ENCODE measurements around the gene RASL10A. TPM values are rescaled to one million over a fixed set of nuclear protein-coding genes. Genes with fewer than 3 reads are reported as not detected.
"Not testable (repeated sequence)": the region's sequence is repeated elsewhere in the genome, so short reads cannot be mapped to it uniquely, and the experiment has no call there.

RASL10A gene
- polyA plus RNA-seq = 1 to 10 TPM in 1 of 2 donors, under 1 TPM in 1; 0.48 to 1.0 TPM

GRCh38 chr22:29315286-29316140, at the start of gene RASL10A:
RASL10A (minus strand) TSS chr22:29315697; CDS start chr22:29315246, 451 bp downstream.
- peak within 1 kb of the TSS; percentile 22 to 46 for H3K4me3 ChIP-seq (ENCODE audit: low read depth in 1 of 2, low read length in 2 of 2)
- H3K27me3 ChIP-seq (ENCODE audit: control insufficient read depth in 1 of 2, insufficient read depth in 2 of 2, low read length in 2 of 2) = peaks cover 0 to 20% of the 10 kb centered on the region in 2 donors
- H3K36me3 ChIP-seq (ENCODE audit: control insufficient read depth in 2 of 2, insufficient read depth in 2 of 2, low read length in 1 of 2) = no peaks in the 10 kb centered on the region
- H3K4me1 ChIP-seq (ENCODE audit: control insufficient read depth in 2 of 2, insufficient read depth in 2 of 2, low read length in 1 of 2) = peaks cover 13 to 34% of the 10 kb centered on the region in 2 donors
- WGBS, 2 donors = 6% methylated on average over 83 to 103 of the region's 103 CpGs
- H3K27ac ChIP-seq (ENCODE audit: low read depth in 2 of 2, low read length in 1 of 2) = no peak within 1 kb of the TSS
- H3K9me3 ChIP-seq (ENCODE audit: control insufficient read depth in 2 of 2, insufficient read depth in 1 of 2, low read depth in 1 of 2, low read length in 1 of 2) = no peaks in the 10 kb centered on the region

- peaks cover 19 to 35% of the 10 kb centered on the region in 2 donors for H3K36me3 ChIP-seq (ENCODE audit: control insufficient read depth in 2 of 2, insufficient read depth in 2 of 2, low read length in 1 of 2)
- H3K27ac ChIP-seq (ENCODE audit: low read depth in 2 of 2, low read length in 1 of 2) = no peak overlapping the region
- H3K4me1 ChIP-seq (ENCODE audit: control insufficient read depth in 2 of 2, insufficient read depth in 2 of 2, low read length in 1 of 2) = no peaks in the 10 kb centered on the region
- no peak overlapping the region for H3K4me3 ChIP-seq (ENCODE audit: low read depth in 1 of 2, low read length in 2 of 2)
- no peaks in the 10 kb centered on the region for H3K9me3 ChIP-seq (ENCODE audit: control insufficient read depth in 2 of 2, insufficient read depth in 1 of 2, low read depth in 1 of 2, low read length in 1 of 2)
- 35 to 37% methylated on average over 9 of the region's 9 CpGs for WGBS, 2 donors
- no peaks in the 10 kb centered on the region for H3K27me3 ChIP-seq (ENCODE audit: control insufficient read depth in 1 of 2, insufficient read depth in 2 of 2, low read length in 2 of 2)
Observed at GRCh38 chr22:29359469-29359868, 44.0 kb upstream of the RASL10A start.

- H3K4me3 ChIP-seq (ENCODE audit: low read depth in 1 of 2, low read length in 2 of 2); H3K9me3 ChIP-seq (ENCODE audit: control insufficient read depth in 2 of 2, insufficient read depth in 1 of 2, low read depth in 1 of 2, low read length in 1 of 2); H3K4me1 ChIP-seq (ENCODE audit: control insufficient read depth in 2 of 2, insufficient read depth in 2 of 2, low read length in 1 of 2); H3K27ac ChIP-seq (ENCODE audit: low read depth in 2 of 2, low read length in 1 of 2); H3K27me3 ChIP-seq (ENCODE audit: control insufficient read depth in 1 of 2, insufficient read depth in 2 of 2, low read length in 2 of 2): not testable (repeated sequence)
- peaks cover 30 to 50% of the 10 kb centered on the region in 2 donors for H3K36me3 ChIP-seq (ENCODE audit: control insufficient read depth in 2 of 2, insufficient read depth in 2 of 2, low read length in 1 of 2)
- WGBS, 2 donors = 95% methylated on average over 12 of the region's 12 CpGs
Observed at GRCh38 chr22:29357193-29357890, 41.8 kb upstream of the RASL10A start.

GRCh38 chr22:29353860-29354259, 38.4 kb upstream of the RASL10A start:
- Histone ChIP-seq H3K27ac (ENCODE audit: low read depth in 2 of 2, low read length in 1 of 2) (no peak overlapping the region), H3K36me3 (ENCODE audit: control insufficient read depth in 2 of 2, insufficient read depth in 2 of 2, low read length in 1 of 2) (peaks cover 28 to 76% of the 10 kb centered on the region in 2 donors), H3K27me3 (ENCODE audit: control insufficient read depth in 1 of 2, insufficient read depth in 2 of 2, low read length in 2 of 2) (no peaks in the 10 kb centered on the region), H3K4me3 (ENCODE audit: low read depth in 1 of 2, low read length in 2 of 2) (no peak overlapping the region), H3K4me1 (ENCODE audit: control insufficient read depth in 2 of 2, insufficient read depth in 2 of 2, low read length in 1 of 2) (no peaks in the 10 kb centered on the region), H3K9me3 (ENCODE audit: control insufficient read depth in 2 of 2, insufficient read depth in 1 of 2, low read depth in 1 of 2, low read length in 1 of 2) (peaks cover 0 to 2% of the 10 kb centered on the region in 2 donors)
- 94% methylated on average over 8 of the region's 8 CpGs for WGBS, 2 donors

- WGBS, 2 donors = 92 to 94% methylated on average over 11 of the region's 11 CpGs
- Histone ChIP-seq H3K9me3 (ENCODE audit: control insufficient read depth in 2 of 2, insufficient read depth in 1 of 2, low read depth in 1 of 2, low read length in 1 of 2) (peaks cover 0 to 2% of the 10 kb centered on the region in 2 donors), H3K4me3 (ENCODE audit: low read depth in 1 of 2, low read length in 2 of 2) (no peak overlapping the region), H3K36me3 (ENCODE audit: control insufficient read depth in 2 of 2, insufficient read depth in 2 of 2, low read length in 1 of 2) (peaks cover 23 to 71% of the 10 kb centered on the region in 2 donors), H3K27me3 (ENCODE audit: control insufficient read depth in 1 of 2, insufficient read depth in 2 of 2, low read length in 2 of 2) (no peaks in the 10 kb centered on the region), H3K27ac (ENCODE audit: low read depth in 2 of 2, low read length in 1 of 2) (no peak overlapping the region), H3K4me1 (ENCODE audit: control insufficient read depth in 2 of 2, insufficient read depth in 2 of 2, low read length in 1 of 2) (no peaks in the 10 kb centered on the region)
Observed at GRCh38 chr22:29353286-29353685, 37.8 kb upstream of the RASL10A start.

- Histone ChIP-seq H3K36me3 (ENCODE audit: control insufficient read depth in 2 of 2, insufficient read depth in 2 of 2, low read length in 1 of 2) (peaks cover 21 to 66% of the 10 kb centered on the region in 2 donors), H3K4me3 (ENCODE audit: low read depth in 1 of 2, low read length in 2 of 2) (no peak overlapping the region), H3K27me3 (ENCODE audit: control insufficient read depth in 1 of 2, insufficient read depth in 2 of 2, low read length in 2 of 2) (no peaks in the 10 kb centered on the region), H3K9me3 (ENCODE audit: control insufficient read depth in 2 of 2, insufficient read depth in 1 of 2, low read depth in 1 of 2, low read length in 1 of 2) (peaks cover 0 to 2% of the 10 kb centered on the region in 2 donors), H3K4me1 (ENCODE audit: control insufficient read depth in 2 of 2, insufficient read depth in 2 of 2, low read length in 1 of 2) (no peaks in the 10 kb centered on the region), H3K27ac (ENCODE audit: low read depth in 2 of 2, low read length in 1 of 2) (no peak overlapping the region)
- 86 to 90% methylated on average over 9 of the region's 9 CpGs for WGBS, 2 donors
Observed at GRCh38 chr22:29352778-29353177, 37.3 kb upstream of the RASL10A start.

GRCh38 chr22:29351891-29352290, 36.4 kb upstream of the RASL10A start:
- H3K27ac ChIP-seq (ENCODE audit: low read depth in 2 of 2, low read length in 1 of 2) = no peak overlapping the region
- H3K27me3 ChIP-seq (ENCODE audit: control insufficient read depth in 1 of 2, insufficient read depth in 2 of 2, low read length in 2 of 2) = no peaks in the 10 kb centered on the region
- WGBS, 2 donors = 90 to 96% methylated on average over 9 of the region's 9 CpGs
- peaks cover 0 to 2% of the 10 kb centered on the region in 2 donors for H3K9me3 ChIP-seq (ENCODE audit: control insufficient read depth in 2 of 2, insufficient read depth in 1 of 2, low read depth in 1 of 2, low read length in 1 of 2)
- H3K36me3 ChIP-seq (ENCODE audit: control insufficient read depth in 2 of 2, insufficient read depth in 2 of 2, low read length in 1 of 2) = peaks cover 21 to 68% of the 10 kb centered on the region in 2 donors
- H3K4me1 ChIP-seq (ENCODE audit: control insufficient read depth in 2 of 2, insufficient read depth in 2 of 2, low read length in 1 of 2) = no peaks in the 10 kb centered on the region
- no peak overlapping the region for H3K4me3 ChIP-seq (ENCODE audit: low read depth in 1 of 2, low read length in 2 of 2)

GRCh38 chr22:29351042-29351441, 35.5 kb upstream of the RASL10A start:
- Histone ChIP-seq H3K27me3 (ENCODE audit: control insufficient read depth in 1 of 2, insufficient read depth in 2 of 2, low read length in 2 of 2) (no peaks in the 10 kb centered on the region), H3K27ac (ENCODE audit: low read depth in 2 of 2, low read length in 1 of 2) (no peak overlapping the region), H3K4me1 (ENCODE audit: control insufficient read depth in 2 of 2, insufficient read depth in 2 of 2, low read length in 1 of 2) (no peaks in the 10 kb centered on the region), H3K9me3 (ENCODE audit: control insufficient read depth in 2 of 2, insufficient read depth in 1 of 2, low read depth in 1 of 2, low read length in 1 of 2) (peaks cover 0 to 2% of the 10 kb centered on the region in 2 donors), H3K36me3 (ENCODE audit: control insufficient read depth in 2 of 2, insufficient read depth in 2 of 2, low read length in 1 of 2) (peaks cover 24 to 68% of the 10 kb centered on the region in 2 donors), H3K4me3 (ENCODE audit: low read depth in 1 of 2, low read length in 2 of 2) (no peak overlapping the region)
- 78 to 96% methylated on average over 6 of the region's 6 CpGs for WGBS, 2 donors

GRCh38 chr22:29348956-29349355, 33.5 kb upstream of the RASL10A start:
- no peaks in the 10 kb centered on the region for H3K27me3 ChIP-seq (ENCODE audit: control insufficient read depth in 1 of 2, insufficient read depth in 2 of 2, low read length in 2 of 2)
- peaks cover 15 to 57% of the 10 kb centered on the region in 2 donors for H3K36me3 ChIP-seq (ENCODE audit: control insufficient read depth in 2 of 2, insufficient read depth in 2 of 2, low read length in 1 of 2)
- H3K27ac ChIP-seq (ENCODE audit: low read depth in 2 of 2, low read length in 1 of 2) = no peak overlapping the region
- WGBS, 2 donors = 83 to 85% methylated on average over 18 of the region's 18 CpGs
- no peaks in the 10 kb centered on the region for H3K4me1 ChIP-seq (ENCODE audit: control insufficient read depth in 2 of 2, insufficient read depth in 2 of 2, low read length in 1 of 2)
- H3K4me3 ChIP-seq (ENCODE audit: low read depth in 1 of 2, low read length in 2 of 2) = no peak overlapping the region
- H3K9me3 ChIP-seq (ENCODE audit: control insufficient read depth in 2 of 2, insufficient read depth in 1 of 2, low read depth in 1 of 2, low read length in 1 of 2) = peaks cover 0 to 2% of the 10 kb centered on the region in 2 donors
